Neural cell (in vitro differentiated cells): ENCODE measurements around the gene CPEB4. TPM values are rescaled to one million over a fixed set of nuclear protein-coding genes. Genes with fewer than 3 reads are reported as not detected.

Experiments
- H2AFZ ChIP-seq: fragments of 200-600, 300-800 bp; sonication (generic), shearing (Covaris generic); 2 replicates; pipeline ENCODE4 v1.6.0; 2014; ENCODE audit warnings: low read depth, mild to moderate bottlenecking, antibody characterized with exemption, low read length, moderate library complexity
- H3F3A ChIP-seq: fragments of 200-600 bp; shearing (Covaris generic); 2 replicates; pipeline ENCODE4 v1.6.1; 2016; ENCODE audit warnings: mild to moderate bottlenecking, moderate library complexity, mixed read lengths, antibody characterized with exemption, low read length; ENCODE audit not compliant: insufficient read depth, poor library complexity, severe bottlenecking
- H3K27ac ChIP-seq: fragments of 200-600, 300-800 bp; sonication (generic), shearing (Covaris generic); 2 replicates; pipeline ENCODE4 v1.5.1; 2014; ENCODE audit warnings: mild to moderate bottlenecking, low read length, moderate library complexity
- H3K27me3 ChIP-seq: fragments of 300-800, 200-600 bp; sonication (generic), shearing (Covaris generic); 2 replicates; pipeline ENCODE4 v1.6.0; 2014; ENCODE audit warnings: mild to moderate bottlenecking, low read depth, low read length, moderate library complexity; ENCODE audit not compliant: insufficient read depth
- H3K36me3 ChIP-seq: fragments of 300-800, 200-600 bp; sonication (generic), shearing (Covaris generic); 2 replicates; pipeline ENCODE4 v1.5.1; 2014; ENCODE audit warnings: mild to moderate bottlenecking, antibody characterized with exemption, low read length, moderate library complexity; ENCODE audit not compliant: insufficient read depth
- H3K4me2 ChIP-seq: fragments of 300-800, 200-600 bp; sonication (generic), shearing (Covaris generic); 2 replicates; pipeline ENCODE4 v1.6.0; 2014; ENCODE audit warnings: mild to moderate bottlenecking, low read length
- H3K4me3 ChIP-seq: fragments of 300-800, 200-600 bp; sonication (generic), shearing (Covaris generic); 2 replicates; pipeline ENCODE4 v1.5.1; 2014; ENCODE audit warnings: mild to moderate bottlenecking, low read length, moderate library complexity
- H3K79me2 ChIP-seq: fragments of 200-600 bp; shearing (Covaris generic); replicated peaks from 2 replicates; pipeline ENCODE4 v1.6.0; 2014; ENCODE audit warnings: mild to moderate bottlenecking, low read length, moderate library complexity; ENCODE audit not compliant: insufficient read depth
- H3K9ac ChIP-seq: fragments of 300-800, 200-600 bp; sonication (generic), shearing (Covaris generic); 2 replicates; pipeline ENCODE4 v1.6.1; 2016; ENCODE audit warnings: mild to moderate bottlenecking, low read length, mixed read lengths
- H3K9me2 ChIP-seq: fragments of 200-600 bp; shearing (Covaris generic); 2 replicates; pipeline ENCODE4 v1.6.1; 2016; ENCODE audit warnings: mild to moderate bottlenecking, low read length, mixed read lengths; ENCODE audit not compliant: insufficient read depth
- H3K9me3 ChIP-seq: fragments of 200-600, 300-800 bp; sonication (generic), shearing (Covaris generic); 2 replicates; pipeline ENCODE4 v1.6.1; 2016; ENCODE audit warnings: mild to moderate bottlenecking, mixed run types, low read length, moderate library complexity, mixed read lengths
- H4K20me1 ChIP-seq: fragments of 200-600 bp; shearing (Covaris generic); 2 replicates; pipeline ENCODE4 v1.6.1; 2016; ENCODE audit warnings: mild to moderate bottlenecking, mixed run types; ENCODE audit not compliant: insufficient read depth
- EP300 ChIP-seq: fragments of 450-650 bp; conservative IDR thresholded peaks from 2 replicates; pipeline ENCODE4 v1.6.1; 2014; ENCODE audit warnings: antibody characterized with exemption, mild to moderate bottlenecking, moderate library complexity; ENCODE audit not compliant: poor library complexity, severe bottlenecking
- EZH2 ChIP-seq: fragments of 200-600, 300-800 bp; shearing (Covaris generic), sonication (generic); IDR thresholded peaks from 2 replicates; pipeline ENCODE4 v1.6.1; 2014; ENCODE audit warnings: antibody characterized with exemption, low read length, borderline replicate concordance, mild to moderate bottlenecking; ENCODE audit not compliant: insufficient read depth, poor library complexity, severe bottlenecking
- MXI1 ChIP-seq: fragments of 450-650 bp; conservative IDR thresholded peaks from 2 replicates; pipeline ENCODE4 v1.6.1; 2014; ENCODE audit warnings: antibody characterized with exemption, mild to moderate bottlenecking; ENCODE audit not compliant: poor library complexity, severe bottlenecking
- POLR2AphosphoS5 ChIP-seq: IDR thresholded peaks from 2 replicates; pipeline ENCODE4 v1.6.1; 2012
- RAD21 ChIP-seq: fragments of 450-650 bp; conservative IDR thresholded peaks from 2 replicates; pipeline ENCODE4 v1.6.1; 2014; ENCODE audit warnings: antibody characterized with exemption, mild to moderate bottlenecking, moderate library complexity
- SMC3 ChIP-seq: fragments of 450-650 bp; conservative IDR thresholded peaks from 2 replicates; pipeline ENCODE4 v1.6.1; 2014; ENCODE audit warnings: antibody characterized with exemption, mild to moderate bottlenecking, moderate library complexity; ENCODE audit not compliant: poor library complexity
- TAF1 ChIP-seq: IDR thresholded peaks from 2 replicates; pipeline ENCODE4 v1.6.1; 2012; ENCODE audit warnings: low read depth
- polyA plus RNA-seq: library from polyadenylated mRNA; depleted of rRNA; stranded (reverse); fragments of >200 nt; gene quantifications from 2 replicates; pipeline ENCODE4 v1.2.3, GENCODE V29; 2014
- TF ChIP-seq, protein P1 (sequence below): fragments of 450-650 bp; IDR thresholded peaks from 2 replicates; pipeline ENCODE4 v1.5.1; 2014; ENCODE audit warnings: antibody characterized with exemption, mild to moderate bottlenecking, moderate library complexity; ENCODE audit not compliant: poor library complexity, severe bottlenecking
- TF ChIP-seq, protein P2 (sequence below): IDR thresholded peaks from 2 replicates; pipeline ENCODE4 v1.6.1; 2012; ENCODE audit warnings: borderline replicate concordance

Gene CPEB4
- polyA plus RNA-seq, 1 donor from 2014 or later: 42.2 TPM

DNA sequence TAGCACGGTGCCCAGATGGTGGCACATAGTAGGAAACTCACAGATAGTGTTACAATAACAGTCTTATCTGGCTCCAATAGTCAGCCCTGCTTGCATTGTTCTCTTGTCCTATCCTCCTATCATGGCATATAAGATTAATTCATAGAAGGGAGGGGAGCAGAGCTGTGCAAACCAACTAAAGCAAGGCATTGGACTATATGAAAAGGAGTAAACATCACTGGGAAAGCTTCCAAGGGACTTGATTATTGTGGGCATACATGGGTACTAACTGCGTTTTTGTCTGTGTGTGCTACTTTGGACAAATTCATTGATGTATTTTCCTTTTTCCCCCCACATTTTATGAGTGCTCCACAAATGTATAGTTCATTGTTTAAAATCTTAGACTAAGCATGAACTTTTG, 57.0 kb downstream of the CPEB4 start:
- Histone ChIP-seq H3K9me2 (no peaks in the 10 kb centered on the region), H3K9ac (no peak overlapping the region), H3K4me2 (no peak overlapping the region), H4K20me1 (no peaks in the 10 kb centered on the region), H3K27me3 (no peaks in the 10 kb centered on the region), H3K4me3 (no peak overlapping the region), H3K27ac (no peak overlapping the region), H2AFZ (no peak overlapping the region), H3K36me3 (peaks cover 21% of the 10 kb centered on the region), H3K79me2 (no peaks in the 10 kb centered on the region), H3K9me3 (no peaks in the 10 kb centered on the region), H3F3A (no peaks in the 10 kb centered on the region)
- TF ChIP-seq SMC3 (no peak), TAF1 (no peak), EZH2 (no peak), POLR2AphosphoS5 (no peak), EP300 (no peak)
- TF ChIP-seq, protein P1, sequence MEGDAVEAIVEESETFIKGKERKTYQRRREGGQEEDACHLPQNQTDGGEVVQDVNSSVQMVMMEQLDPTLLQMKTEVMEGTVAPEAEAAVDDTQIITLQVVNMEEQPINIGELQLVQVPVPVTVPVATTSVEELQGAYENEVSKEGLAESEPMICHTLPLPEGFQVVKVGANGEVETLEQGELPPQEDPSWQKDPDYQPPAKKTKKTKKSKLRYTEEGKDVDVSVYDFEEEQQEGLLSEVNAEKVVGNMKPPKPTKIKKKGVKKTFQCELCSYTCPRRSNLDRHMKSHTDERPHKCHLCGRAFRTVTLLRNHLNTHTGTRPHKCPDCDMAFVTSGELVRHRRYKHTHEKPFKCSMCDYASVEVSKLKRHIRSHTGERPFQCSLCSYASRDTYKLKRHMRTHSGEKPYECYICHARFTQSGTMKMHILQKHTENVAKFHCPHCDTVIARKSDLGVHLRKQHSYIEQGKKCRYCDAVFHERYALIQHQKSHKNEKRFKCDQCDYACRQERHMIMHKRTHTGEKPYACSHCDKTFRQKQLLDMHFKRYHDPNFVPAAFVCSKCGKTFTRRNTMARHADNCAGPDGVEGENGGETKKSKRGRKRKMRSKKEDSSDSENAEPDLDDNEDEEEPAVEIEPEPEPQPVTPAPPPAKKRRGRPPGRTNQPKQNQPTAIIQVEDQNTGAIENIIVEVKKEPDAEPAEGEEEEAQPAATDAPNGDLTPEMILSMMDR: no peak
- TF ChIP-seq, protein P2, sequence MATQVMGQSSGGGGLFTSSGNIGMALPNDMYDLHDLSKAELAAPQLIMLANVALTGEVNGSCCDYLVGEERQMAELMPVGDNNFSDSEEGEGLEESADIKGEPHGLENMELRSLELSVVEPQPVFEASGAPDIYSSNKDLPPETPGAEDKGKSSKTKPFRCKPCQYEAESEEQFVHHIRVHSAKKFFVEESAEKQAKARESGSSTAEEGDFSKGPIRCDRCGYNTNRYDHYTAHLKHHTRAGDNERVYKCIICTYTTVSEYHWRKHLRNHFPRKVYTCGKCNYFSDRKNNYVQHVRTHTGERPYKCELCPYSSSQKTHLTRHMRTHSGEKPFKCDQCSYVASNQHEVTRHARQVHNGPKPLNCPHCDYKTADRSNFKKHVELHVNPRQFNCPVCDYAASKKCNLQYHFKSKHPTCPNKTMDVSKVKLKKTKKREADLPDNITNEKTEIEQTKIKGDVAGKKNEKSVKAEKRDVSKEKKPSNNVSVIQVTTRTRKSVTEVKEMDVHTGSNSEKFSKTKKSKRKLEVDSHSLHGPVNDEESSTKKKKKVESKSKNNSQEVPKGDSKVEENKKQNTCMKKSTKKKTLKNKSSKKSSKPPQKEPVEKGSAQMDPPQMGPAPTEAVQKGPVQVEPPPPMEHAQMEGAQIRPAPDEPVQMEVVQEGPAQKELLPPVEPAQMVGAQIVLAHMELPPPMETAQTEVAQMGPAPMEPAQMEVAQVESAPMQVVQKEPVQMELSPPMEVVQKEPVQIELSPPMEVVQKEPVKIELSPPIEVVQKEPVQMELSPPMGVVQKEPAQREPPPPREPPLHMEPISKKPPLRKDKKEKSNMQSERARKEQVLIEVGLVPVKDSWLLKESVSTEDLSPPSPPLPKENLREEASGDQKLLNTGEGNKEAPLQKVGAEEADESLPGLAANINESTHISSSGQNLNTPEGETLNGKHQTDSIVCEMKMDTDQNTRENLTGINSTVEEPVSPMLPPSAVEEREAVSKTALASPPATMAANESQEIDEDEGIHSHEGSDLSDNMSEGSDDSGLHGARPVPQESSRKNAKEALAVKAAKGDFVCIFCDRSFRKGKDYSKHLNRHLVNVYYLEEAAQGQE: no peak

- no peak overlapping the region for H2AFZ ChIP-seq
- no peak overlapping the region for H3K27ac ChIP-seq
- H3F3A ChIP-seq: no peaks in the 10 kb centered on the region
- no peak overlapping the region for H3K4me3 ChIP-seq
- no peaks in the 10 kb centered on the region for H3K9me3 ChIP-seq
- no peaks in the 10 kb centered on the region for H3K9me2 ChIP-seq
- H3K27me3 ChIP-seq: no peaks in the 10 kb centered on the region
- H3K36me3 ChIP-seq: peaks cover 21% of the 10 kb centered on the region
- H4K20me1 ChIP-seq: no peaks in the 10 kb centered on the region
- no peak overlapping the region for H3K9ac ChIP-seq
- TF ChIP-seq MXI1 (no peak), EZH2 (no peak), EP300 (no peak), POLR2AphosphoS5 (no peak), RAD21 (no peak), SMC3 (no peak), TAF1 (no peak)
- TF ChIP-seq, protein P2: no peak
- TF ChIP-seq, protein P1: no peak
- H3K79me2 ChIP-seq: no peaks in the 10 kb centered on the region
- H3K4me2 ChIP-seq: no peak overlapping the region
Observed at GRCh38 chr5:173946323-173946722, 58.2 kb downstream of the CPEB4 start.
